GM19467 (cell line): ENCODE results near the gene ALG8.
"Not testable (repeated sequence)": the region's sequence is repeated elsewhere in the genome, so short reads cannot be mapped to it uniquely, and the experiment has no call there.

ENCODE experiments used
- ATAC-seq: cut with Tn5 transposase; IDR thresholded peaks from one replicate; pipeline ENCODE4 v1.9.1; 2021; ENCODE audit warnings: mild to moderate bottlenecking, moderate library complexity; ENCODE audit not compliant: unreplicated experiment

Gene ALG8

DNA sequence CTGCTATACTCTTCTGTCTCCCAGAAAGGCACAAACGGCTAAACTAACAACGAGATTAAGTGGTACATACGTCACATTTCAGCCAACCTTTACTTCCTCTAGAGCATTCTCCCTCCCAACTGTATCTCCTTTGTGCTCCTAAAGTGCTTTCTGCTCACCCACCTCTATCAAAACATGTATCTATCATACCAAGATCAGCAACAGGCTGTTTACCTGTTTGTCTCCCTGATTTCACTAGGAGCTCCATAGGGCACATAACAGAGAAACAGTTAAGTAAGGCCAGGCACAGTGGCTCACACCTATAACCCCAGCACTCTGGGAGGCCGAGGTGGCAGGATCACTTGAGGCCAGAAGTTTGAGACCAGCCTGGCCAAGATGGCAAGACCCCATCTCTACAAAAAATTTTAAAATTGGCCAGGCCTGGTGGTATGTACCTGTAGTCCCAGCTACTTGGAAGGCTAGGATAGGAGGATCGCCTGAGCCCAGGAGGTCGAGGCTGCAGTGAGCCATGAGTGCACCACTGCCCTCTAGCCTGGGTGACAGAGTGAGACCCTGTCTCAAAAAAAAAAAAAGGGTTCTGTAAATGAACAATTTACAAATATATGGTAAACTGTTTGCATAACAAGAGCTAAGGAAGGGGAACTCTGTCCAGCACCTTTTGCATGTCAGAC lies 62.6 kb downstream of the ALG8 start:
- ATAC-seq, result no peak

DNA sequence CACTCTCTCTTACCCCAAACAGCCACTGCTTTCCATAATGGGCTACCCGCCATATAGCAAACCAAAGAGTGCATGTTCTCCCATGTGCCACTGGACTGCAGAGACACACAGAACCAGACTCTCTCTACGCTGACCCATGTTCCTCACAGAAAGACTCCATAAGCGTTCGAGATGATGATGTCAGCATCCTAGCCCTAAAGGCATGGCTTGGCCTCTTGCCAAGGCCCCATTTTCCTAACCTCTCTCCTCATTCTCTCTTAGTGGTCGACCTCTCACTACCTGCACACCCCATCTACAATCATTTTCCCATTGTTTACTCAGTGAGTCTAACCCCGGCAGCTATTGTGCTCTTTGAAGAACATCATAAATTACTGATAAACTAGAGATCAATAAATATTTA lies 64.7 kb downstream of the ALG8 start:
- no peak for ATAC-seq

DNA sequence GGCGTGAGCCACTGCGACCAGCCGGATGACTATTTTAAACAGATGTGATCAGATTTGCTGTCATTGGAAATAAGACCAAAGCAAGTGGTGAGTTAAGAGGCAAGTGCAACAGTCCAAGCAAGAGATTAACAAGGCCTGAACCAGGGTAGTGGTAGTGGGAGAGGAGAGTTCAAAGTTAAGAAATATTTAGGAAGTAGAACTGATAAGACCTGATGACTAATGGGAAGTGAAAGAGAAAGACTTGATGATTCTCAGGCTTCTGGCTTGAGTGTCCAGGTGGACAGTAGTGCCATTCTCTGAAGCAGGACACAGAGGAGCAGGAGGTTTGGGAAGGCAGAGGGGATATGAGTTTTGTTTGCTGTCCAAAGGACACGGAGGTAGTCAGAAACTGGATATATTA lies 67.0 kb downstream of the ALG8 start:
- no peak for ATAC-seq

GRCh38 chr11:78071717-78072116 lies 67.7 kb downstream of the ALG8 start:
- no peak for ATAC-seq

GRCh38 chr11:78070621-78071020 lies 68.8 kb downstream of the ALG8 start:
- ATAC-seq, result no peak

DNA sequence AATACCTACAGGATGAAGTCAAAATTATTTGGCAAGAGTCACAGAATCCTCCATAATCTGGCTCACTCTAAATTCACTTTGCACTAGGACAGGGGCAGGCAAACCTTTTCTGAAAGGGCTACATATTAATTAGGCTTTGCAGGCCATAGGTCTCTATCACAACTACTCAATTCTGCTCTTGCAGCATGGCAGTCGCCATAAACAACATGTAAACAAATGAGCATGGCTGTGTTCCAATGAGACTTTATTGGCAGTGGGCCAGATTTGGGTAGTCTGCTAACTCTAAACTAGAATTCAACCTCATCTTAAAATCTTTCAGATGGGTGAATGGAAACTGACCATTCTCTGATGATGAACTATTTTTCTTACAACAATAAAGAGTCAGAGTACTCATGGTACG lies 70.0 kb downstream of the ALG8 start:
- no peak for ATAC-seq

DNA sequence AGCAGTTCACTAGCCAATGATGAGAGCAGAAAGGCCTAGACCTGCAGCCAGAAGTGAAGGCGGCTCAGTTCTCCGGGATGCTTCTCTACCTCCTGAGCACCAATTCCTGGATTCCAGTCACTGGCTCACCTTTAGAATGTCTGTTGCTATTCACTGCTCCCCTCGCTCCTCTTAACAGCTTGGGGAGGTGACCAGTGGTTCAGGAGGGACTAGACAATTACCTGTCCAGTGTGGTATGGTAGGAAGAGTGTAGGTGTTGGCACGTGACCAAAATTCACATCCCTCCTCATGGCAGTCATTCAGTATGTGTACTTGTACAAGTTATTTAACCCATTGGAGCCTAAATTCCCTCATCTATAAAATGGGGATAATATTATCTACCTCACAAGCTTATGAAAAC lies 71.7 kb downstream of the ALG8 start:
- no peak for ATAC-seq

DNA sequence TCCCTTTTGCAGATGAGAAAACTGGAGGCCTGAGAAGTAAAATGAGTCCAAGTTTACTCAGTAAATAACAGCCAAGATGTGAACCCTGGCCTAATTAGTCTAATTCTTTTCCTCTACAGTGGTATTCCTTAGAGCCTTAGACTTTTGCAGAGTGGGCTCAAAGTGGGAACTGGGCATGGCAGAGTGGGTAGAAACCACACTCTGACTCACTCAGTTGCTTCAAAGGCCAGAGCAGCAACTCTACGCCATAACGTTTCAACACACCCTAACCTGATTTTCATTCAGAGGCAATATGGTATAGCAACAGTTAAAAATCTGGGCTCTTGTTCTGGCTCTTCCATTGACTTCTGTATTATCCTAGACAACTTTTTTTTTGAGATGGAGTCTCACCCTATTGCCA lies 73.0 kb downstream of the ALG8 start:
- no peak for ATAC-seq

DNA sequence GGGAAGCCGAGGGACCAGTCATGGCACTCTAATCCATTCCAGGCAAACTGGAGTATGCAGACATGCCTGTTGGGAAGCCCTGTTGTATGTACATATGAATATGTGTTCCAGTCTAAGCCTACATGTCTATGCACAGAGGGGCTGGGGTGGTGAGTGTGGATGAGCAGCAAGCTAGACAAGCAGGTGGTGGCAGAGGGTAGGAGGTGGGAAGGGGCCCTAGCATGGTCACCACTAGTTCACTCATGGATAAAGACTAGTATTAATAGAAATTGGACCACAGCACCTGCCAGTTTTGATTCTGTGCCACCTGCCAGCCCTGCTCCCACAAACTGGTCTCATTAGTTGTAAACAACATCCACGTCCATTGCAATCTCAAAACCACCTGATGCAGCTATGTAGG lies 74.2 kb downstream of the ALG8 start:
- ATAC-seq, result no peak

- no peak for ATAC-seq
Observed at GRCh38 chr11:78063440-78064181, 75.8 kb downstream of the ALG8 start, which contains the start of gene THRSP. Gene THRSP, plus strand, starts transcription at chr11:78063861. Its CDS starts 21 bp downstream, at chr11:78063882.

DNA sequence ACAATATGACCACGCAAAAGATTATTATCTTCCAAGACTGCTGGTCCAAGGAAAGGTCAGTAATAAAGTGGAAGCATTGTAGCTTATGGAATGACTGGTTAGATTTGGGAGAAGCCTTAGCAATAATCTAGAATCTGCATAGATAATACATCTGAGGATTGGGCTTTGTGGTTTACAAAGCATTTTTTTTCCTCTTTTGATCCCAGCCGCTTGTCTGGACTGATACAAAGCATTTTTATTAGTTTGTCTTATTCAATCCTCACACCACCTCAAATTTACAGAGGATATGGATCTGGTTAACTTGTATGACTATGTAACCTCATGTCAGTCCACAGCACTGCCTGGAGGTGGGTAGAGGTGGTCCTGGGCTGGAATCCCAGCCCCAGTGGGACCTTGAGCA lies 76.8 kb downstream of the ALG8 start:
- ATAC-seq, result no peak

GRCh38 chr11:78061921-78062311 lies 77.5 kb downstream of the ALG8 start:
- ATAC-seq, result no peak

- no peak for ATAC-seq
Observed at GRCh38 chr11:78061088-78061920, 78.1 kb downstream of the ALG8 start.

DNA sequence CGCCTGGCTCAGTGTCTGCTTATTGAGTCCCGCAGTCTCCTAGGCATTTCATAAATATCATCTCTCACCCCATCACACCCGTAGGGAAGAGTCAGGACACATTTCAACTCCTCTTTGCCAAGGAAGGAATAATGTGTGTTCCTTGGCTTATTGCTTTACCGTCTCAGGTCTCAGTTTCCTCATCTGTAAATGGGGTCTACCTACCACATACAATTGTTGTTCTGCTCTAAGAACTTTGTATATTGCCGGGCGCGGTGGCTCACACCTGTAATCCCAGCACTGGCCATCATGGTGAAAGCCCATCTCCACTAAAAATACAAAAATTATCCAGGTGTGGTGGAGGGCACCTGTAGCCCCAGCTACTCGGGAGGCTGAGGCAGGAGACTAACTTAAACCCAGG lies 78.9 kb downstream of the ALG8 start:
- no peak for ATAC-seq

DNA sequence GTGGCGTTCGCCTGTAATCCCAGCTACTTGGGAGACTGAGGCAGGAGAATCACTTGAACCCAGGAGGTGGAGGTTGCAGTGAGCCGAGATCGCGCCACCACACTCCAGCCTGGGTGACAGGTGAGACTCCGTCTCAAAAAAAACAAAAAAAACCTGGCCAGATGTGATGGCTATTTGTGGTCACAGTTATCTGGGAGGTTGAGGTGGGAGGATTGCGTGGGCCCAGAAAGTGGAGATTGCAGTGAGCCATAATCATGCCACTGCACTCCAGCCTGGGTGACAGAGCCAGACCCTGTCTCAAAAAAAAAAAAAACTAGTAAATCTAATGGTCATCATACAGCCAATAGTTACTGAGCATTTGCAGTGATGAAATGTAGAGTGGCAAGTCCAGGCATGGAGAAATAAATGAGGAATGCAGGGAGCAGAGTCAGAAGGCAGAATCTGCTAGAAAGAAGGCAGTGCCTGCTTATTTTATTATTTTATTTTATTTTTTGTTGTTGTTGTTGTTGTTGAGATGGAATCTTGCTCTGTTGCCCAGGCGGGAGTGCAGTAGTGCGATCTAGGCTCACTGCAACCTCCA lies 79.6 kb downstream of the ALG8 start:
- ATAC-seq, result not testable (repeated sequence)

- ATAC-seq, result no peak
Observed at GRCh38 chr11:78057462-78058055, 81.9 kb downstream of the ALG8 start.

DNA sequence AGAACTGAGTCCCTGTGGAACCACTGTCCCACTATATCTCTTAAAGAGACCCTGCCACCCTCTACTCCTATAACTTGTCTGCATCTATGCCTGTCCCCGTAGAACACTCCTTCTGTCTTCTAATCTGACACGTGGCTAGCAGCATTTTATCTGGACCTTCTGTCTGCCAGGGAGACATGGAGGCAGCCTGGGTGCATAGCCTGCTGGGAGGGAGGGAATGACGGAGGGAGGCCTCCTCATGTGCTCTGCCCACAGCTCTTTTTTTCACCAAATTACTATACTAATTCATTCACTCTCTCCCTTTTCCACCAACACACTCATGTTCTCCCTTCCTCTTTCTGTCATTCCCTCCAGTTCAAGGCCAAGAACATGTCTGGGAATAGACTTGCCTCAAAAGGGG lies 83.3 kb downstream of the ALG8 start:
- no peak for ATAC-seq

GRCh38 chr11:78054971-78055370 lies 84.5 kb downstream of the ALG8 start:
- no peak for ATAC-seq

DNA sequence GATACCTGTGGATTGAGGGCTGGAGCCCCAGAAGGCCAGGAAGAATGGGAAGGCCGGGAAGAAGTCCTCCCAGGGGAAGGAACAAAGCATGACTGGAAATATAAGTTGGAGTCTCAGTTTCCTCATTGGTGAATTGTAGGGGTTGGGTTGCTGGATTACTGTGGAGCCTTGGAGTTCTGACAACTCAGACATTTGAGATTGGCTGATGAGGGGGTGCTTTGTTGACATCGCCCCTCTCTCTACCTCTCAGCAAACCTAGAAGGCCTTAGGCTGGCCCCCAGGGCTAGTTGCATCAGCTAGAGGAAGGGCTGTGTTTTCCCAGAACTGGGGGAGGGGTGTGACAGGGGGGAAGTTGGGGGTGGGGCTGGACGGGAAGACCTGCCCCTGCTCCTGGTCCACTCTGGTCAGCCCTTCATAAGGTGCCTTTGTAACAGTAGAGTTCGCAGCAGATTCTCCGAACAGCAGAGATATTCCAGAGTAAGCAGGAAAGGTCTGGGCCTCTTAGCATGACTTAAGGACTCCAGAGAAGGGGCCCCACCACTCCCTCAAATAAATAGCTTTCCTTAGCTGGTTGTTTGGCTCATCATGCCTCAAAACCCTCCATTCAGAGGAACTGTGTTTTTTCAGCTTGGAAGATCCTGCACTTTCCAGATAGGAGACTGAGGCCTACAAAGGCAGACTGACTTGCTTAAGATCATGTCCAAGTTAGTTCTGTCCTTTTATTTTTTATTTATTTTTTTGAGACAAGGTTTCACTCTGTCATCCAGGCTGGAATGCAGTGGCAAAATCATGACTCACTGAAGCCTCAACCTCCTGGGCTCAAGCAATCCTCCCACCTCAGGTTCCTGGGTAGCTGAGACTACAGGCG lies 88.2 kb downstream of the ALG8 start:
- no peak for ATAC-seq
